OCI-LY7 (cell line): ENCODE measurements around the gene OLFML2B.

Source experiments
- CTCF ChIP-seq: fragments of 200-600 bp; sonication (generic); conservative IDR thresholded peaks from 2 replicates; pipeline ENCODE4 v1.5.1; 2014; ENCODE audit warnings: mild to moderate bottlenecking, antibody characterized with exemption, low read length, moderate library complexity, mixed read lengths
- EZH2phosphoT487 ChIP-seq: fragments of 200-600 bp; sonication (generic); IDR thresholded peaks from 2 replicates; pipeline ENCODE4 v1.6.1; 2018; ENCODE audit warnings: low read depth, borderline replicate concordance, mild to moderate bottlenecking, mixed run types, antibody characterized with exemption, low read length, moderate library complexity, mixed read lengths

- TF ChIP-seq CTCF (no peak), EZH2phosphoT487 (no peak)
Measured at GRCh38 chr1:162020150-162020549, 3.5 kb downstream of the OLFML2B start.
